Cardiac fibroblast (primary cell): Measurements from ENCODE around the gene DEK.

Source experiments
- DNase-seq, 2 donors: peaks; one replicate each; pipeline versions ENCODE4 v3.0.0 to v3.0.0-alpha.2; 2010; ENCODE audit warnings: low read depth in 2 of 2
- H3K4me3 ChIP-seq, 2 donors: replicated peaks in 1 of 2; 1 replicate in 1 of 2; 2 replicates in 1 of 2; pipeline ENCODE4 v1.5.1; 2011; ENCODE audit warnings: low read depth in 2 of 2, low read length in 2 of 2, mild to moderate bottlenecking in 2 of 2, moderate library complexity in 1 of 2
- CTCF ChIP-seq: IDR thresholded peaks from one replicate; pipeline ENCODE4 v1.5.1; 2011; ENCODE audit warnings: low read depth, mild to moderate bottlenecking, low read length, inconsistent platforms

The DEK gene

GRCh38 chr6:18186540-18187250, 77.6 kb downstream of the DEK start:
- TF ChIP-seq CTCF = no peak
- no peak overlapping the region for H3K4me3 ChIP-seq
- no peak for DNase-seq

- DNase-seq = peak; percentile 5 to 40
- H3K4me3 ChIP-seq = no peak overlapping the region
- TF ChIP-seq CTCF = no peak
These were observed 78.3 kb downstream of the DEK start for GRCh38 chr6:18186033-18186432.

- no peak for DNase-seq
- no peak for TF ChIP-seq CTCF
- H3K4me3 ChIP-seq = no peak overlapping the region
These were observed 78.7 kb downstream of the DEK start for GRCh38 chr6:18185624-18186023.

- TF ChIP-seq CTCF = no peak
- DNase-seq = peak; percentile 4 to 40
- H3K4me3 ChIP-seq = no peak overlapping the region
These were observed 80.6 kb downstream of the DEK start for GRCh38 chr6:18183766-18184165.

- DNase-seq = no peak
- no peak for TF ChIP-seq CTCF
- no peak overlapping the region for H3K4me3 ChIP-seq
These were observed 81.8 kb downstream of the DEK start for GRCh38 chr6:18182568-18182967.

- DNase-seq = no peak
- no peak for TF ChIP-seq CTCF
- H3K4me3 ChIP-seq = no peak overlapping the region
These were observed 84.5 kb downstream of the DEK start for GRCh38 chr6:18179770-18180356.
